Measurements from ENCODE around the gene ELF2. TPM values are rescaled to one million over a fixed set of nuclear protein-coding genes. Genes with fewer than 3 reads are reported as not detected.

Gene ELF2
- polyA plus RNA-seq, 1 of the 3 experiments (the other 2 are of a cell fraction) = 14.0 TPM

DNA sequence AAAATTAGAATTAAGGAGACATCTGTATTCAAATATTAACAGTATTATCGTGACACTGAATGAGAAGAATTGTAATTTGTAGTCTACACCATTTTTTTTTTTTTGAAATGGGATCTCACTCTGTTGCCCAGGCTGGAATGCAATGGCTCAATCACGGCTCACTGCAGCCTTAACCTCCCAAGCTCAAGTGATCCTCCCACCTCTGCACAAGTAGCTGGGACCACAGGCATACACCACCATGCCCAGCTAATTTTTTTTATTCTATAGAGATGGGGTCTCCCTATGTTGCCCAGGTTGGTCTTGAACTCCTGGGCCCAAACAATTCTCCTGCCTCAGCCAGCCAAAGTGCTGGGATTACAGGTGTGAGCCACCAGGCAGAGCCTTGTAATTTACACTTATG is 24.8 kb downstream of the ELF2 start:
- Histone ChIP-seq H3K9ac (no peak overlapping the region), H3K4me2 (no peak overlapping the region), H3K27me3 (ENCODE audit: insufficient read depth) (no peaks in the 10 kb centered on the region), H3K36me3 (replicated peaks in 1 of 2; ENCODE audit: control insufficient read depth in 1 of 2, insufficient read depth in 2 of 2, low read length in 1 of 2) (no peaks in the 10 kb centered on the region), H3K27ac (ENCODE audit: low read depth in 2 of 2, low read length in 1 of 2) (no peak overlapping the region), H3F3A (replicated peaks; ENCODE audit: insufficient read depth) (no peaks in the 10 kb centered on the region), H2AFZ (ENCODE audit: low read depth) (no peak overlapping the region), H3K79me2 (ENCODE audit: insufficient read depth) (peaks cover 74% of the 10 kb centered on the region), H3K9me2 (no peaks in the 10 kb centered on the region), H4K20me1 (ENCODE audit: insufficient read depth) (peaks cover 10% of the 10 kb centered on the region; the same call in 1 of the 2 replicates), H3K4me3 (ENCODE audit: low read depth in 2 of 2, low read length in 1 of 2) (no peak overlapping the region), H3K4me1 (ENCODE audit: control insufficient read depth in 1 of 2, insufficient read depth in 2 of 2, low read depth in 1 of 2, low read length in 1 of 2) (no peaks in the 10 kb centered on the region), H3K9me3 (no peaks in the 10 kb centered on the region)
- no peak for DNase-seq
- TF ChIP-seq, protein P1, sequence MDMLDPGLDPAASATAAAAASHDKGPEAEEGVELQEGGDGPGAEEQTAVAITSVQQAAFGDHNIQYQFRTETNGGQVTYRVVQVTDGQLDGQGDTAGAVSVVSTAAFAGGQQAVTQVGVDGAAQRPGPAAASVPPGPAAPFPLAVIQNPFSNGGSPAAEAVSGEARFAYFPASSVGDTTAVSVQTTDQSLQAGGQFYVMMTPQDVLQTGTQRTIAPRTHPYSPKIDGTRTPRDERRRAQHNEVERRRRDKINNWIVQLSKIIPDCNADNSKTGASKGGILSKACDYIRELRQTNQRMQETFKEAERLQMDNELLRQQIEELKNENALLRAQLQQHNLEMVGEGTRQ (IDR thresholded peaks at IDR 0.05; ENCODE audit: borderline replicate concordance, low read depth, low read length) = no peak
- TF ChIP-seq CHD2 (IDR thresholded peaks at IDR 0.05; ENCODE audit: low read length, partially characterized antibody) (no peak), MXI1 (IDR thresholded peaks at IDR 0.05; ENCODE audit: low read depth, low read length) (no peak), POLR2AphosphoS5 (IDR thresholded peaks at IDR 0.05; ENCODE audit: low read depth, low read length) (no peak), TAF1 (IDR thresholded peaks at IDR 0.05; ENCODE audit: borderline replicate concordance, low read depth, low read length) (no peak), FOXJ3 (CRISPR knock-in tag; IDR thresholded peaks at IDR 0.05) (no peak), GATA2 (CRISPR knock-in tag; IDR thresholded peaks at IDR 0.05) (no peak), RFX5 (IDR thresholded peaks at IDR 0.05; ENCODE audit: low read length) (no peak), RCOR1 (IDR thresholded peaks at IDR 0.05; ENCODE audit: low read length) (no peak), NFIC (IDR thresholded peaks at IDR 0.05; ENCODE audit: borderline replicate concordance) (no peak), EP300 (IDR thresholded peaks at IDR 0.05; ENCODE audit: borderline replicate concordance in 1 of 2, low read depth in 1 of 2, low read length in 1 of 2) (no peak)
- TF ChIP-seq, protein P2, sequence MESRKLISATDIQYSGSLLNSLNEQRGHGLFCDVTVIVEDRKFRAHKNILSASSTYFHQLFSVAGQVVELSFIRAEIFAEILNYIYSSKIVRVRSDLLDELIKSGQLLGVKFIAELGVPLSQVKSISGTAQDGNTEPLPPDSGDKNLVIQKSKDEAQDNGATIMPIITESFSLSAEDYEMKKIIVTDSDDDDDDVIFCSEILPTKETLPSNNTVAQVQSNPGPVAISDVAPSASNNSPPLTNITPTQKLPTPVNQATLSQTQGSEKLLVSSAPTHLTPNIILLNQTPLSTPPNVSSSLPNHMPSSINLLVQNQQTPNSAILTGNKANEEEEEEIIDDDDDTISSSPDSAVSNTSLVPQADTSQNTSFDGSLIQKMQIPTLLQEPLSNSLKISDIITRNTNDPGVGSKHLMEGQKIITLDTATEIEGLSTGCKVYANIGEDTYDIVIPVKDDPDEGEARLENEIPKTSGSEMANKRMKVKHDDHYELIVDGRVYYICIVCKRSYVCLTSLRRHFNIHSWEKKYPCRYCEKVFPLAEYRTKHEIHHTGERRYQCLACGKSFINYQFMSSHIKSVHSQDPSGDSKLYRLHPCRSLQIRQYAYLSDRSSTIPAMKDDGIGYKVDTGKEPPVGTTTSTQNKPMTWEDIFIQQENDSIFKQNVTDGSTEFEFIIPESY (IDR thresholded peaks at IDR 0.05; ENCODE audit: borderline replicate concordance, low read depth) = no peak
- TF ChIP-seq, protein P3, sequence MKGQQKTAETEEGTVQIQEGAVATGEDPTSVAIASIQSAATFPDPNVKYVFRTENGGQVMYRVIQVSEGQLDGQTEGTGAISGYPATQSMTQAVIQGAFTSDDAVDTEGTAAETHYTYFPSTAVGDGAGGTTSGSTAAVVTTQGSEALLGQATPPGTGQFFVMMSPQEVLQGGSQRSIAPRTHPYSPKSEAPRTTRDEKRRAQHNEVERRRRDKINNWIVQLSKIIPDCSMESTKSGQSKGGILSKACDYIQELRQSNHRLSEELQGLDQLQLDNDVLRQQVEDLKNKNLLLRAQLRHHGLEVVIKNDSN (IDR thresholded peaks at IDR 0.05; ENCODE audit: borderline replicate concordance, low read depth) = no peak
- ChIA-PET POLR2A (no interaction called here), CTCF (interaction anchor here (0.9 to 1.0 kb wide), 2 partner anchors 9 to 121 kb away, joined by 3 to 4 read pairs; no protein-coding TSS in a partner anchor)
- WGBS (ENCODE audit: low lambda C conversion rate) = 95% methylated on average over 2 of the region's 2 CpGs
